HG02938 (cell line): ENCODE results near the gene NUSAP1.
A peak's percentile ranks its signal among the peaks of the same experiment; 100 is the strongest.
"Not testable (repeated sequence)": the region's sequence is repeated elsewhere in the genome, so short reads cannot be mapped to it uniquely, and the experiment has no call there.

Source experiments
- ATAC-seq: cut with Tn5 transposase; IDR thresholded peaks from one replicate; pipeline ENCODE4 v1.9.1; 2021; ENCODE audit warnings: mild to moderate bottlenecking, moderate library complexity; ENCODE audit not compliant: unreplicated experiment

The NUSAP1 gene, protein sequence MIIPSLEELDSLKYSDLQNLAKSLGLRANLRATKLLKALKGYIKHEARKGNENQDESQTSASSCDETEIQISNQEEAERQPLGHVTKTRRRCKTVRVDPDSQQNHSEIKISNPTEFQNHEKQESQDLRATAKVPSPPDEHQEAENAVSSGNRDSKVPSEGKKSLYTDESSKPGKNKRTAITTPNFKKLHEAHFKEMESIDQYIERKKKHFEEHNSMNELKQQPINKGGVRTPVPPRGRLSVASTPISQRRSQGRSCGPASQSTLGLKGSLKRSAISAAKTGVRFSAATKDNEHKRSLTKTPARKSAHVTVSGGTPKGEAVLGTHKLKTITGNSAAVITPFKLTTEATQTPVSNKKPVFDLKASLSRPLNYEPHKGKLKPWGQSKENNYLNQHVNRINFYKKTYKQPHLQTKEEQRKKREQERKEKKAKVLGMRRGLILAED

DNA sequence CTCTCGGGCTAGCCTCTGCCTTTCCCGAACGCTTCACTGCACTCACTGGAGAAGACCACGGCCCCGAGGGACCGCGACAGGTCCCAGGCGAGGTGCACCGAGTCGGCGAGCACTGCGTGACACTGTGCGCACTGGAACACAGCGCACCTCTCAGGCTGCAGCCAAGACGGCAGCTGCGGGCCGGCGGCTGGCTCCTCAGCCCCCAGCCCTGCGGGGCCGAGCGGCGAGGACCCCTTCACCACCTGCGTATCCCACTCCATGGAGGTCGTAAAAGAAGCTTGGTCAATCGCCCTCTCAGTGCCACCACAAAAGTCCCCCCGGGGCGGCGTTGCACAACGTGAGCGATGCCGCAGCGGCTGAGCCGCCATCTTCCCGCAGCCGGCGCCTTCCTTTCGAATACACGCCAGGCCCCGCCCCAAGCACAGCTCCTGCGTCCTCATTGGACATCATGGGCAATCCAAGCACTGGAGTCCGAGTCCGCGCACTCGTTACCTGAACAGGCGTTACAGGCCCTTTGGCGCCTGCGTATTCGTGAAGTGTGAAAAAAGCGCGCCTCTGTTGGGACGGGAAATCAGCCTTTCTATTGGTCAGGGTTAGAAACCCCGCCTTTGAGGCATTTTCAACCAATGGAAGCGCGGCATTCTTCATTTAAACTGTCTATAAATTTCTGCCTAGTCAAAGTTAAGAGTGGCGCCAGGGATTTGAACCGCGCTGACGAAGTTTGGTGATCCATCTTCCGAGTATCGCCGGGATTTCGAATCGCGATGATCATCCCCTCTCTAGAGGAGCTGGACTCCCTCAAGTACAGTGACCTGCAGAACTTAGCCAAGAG lies at the start of gene NUSAP1, which contains the start of gene OIP5:
NUSAP1 (plus strand) TSS at position 688 of the 832 bp plus-strand sequence; CDS start at position 765, 77 bp downstream.
OIP5 (minus strand) TSS at position 398 of the 832 bp plus-strand sequence; CDS start at position 368, 30 bp downstream.
- peak; percentile 88 for ATAC-seq

DNA sequence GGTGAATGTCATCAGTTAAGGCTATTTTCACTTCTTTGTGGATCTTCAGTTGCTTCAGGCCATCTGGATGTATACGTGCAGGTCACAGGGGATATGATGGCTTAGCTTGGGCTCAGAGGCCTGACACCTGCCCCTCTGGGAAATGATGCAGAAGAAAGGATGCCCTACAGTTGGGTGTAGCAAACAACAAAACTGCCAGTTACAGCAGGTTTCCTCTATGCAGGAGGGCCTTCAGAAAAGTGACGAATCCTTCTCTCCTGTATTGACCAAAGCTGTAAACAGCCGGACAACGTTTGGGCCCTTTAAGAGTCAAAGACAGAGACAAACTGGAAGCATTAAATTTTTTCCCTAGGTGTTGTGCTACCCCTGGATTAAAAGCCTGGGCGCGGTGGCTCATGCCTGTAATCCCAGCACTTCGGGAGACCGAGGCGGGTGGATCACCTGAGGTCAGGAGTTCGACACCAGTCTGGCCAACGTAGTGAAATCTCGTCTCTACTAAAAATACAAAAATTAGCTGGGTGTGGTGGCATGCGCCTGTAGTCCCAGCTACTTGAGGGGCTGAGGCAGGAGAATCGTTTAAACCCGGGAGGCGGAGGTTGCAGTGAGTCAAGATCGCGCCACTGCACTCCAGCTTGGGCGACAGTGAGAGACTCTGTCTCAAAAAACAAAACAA lies 49.6 kb upstream of the NUSAP1 start:
- not testable (repeated sequence) for ATAC-seq

DNA sequence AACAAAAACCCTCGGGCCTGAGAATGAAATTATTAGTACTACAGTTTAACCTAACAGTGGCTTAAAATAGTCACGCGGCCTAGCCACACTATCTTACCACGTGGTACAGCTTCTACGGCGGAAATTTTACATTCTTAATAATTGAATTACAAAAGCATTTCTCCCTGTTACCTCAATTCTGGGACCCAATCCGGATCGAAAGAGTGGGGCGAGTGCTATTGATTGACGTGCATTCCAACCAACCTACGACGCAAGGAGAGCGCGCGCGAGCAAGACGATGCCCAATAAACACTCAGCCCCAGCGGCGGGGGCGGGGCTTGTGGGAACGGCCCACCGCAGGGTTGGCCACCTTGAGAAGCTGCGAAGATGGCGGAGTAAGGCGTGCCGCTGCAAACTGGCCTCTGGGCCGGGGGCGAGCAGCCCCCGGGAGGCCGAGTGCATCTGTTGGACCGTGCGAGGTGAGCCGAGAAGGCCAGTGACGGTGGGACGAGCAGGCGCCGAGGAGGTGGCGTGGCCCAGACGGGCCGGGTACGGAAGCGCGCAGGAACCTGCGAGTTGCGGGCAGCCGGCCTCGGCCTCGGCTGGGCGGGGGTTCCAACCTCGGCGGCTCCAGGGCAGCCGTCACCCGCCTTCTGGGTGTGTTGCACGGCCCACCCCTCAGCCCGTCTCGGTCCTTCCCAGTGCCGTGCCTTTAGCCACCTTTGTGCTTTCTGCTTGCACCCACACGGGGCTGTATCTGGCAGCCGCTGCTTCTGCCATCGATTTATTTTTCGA lies 48.8 kb upstream of the NUSAP1 start:
- ATAC-seq = peak; percentile 95

DNA sequence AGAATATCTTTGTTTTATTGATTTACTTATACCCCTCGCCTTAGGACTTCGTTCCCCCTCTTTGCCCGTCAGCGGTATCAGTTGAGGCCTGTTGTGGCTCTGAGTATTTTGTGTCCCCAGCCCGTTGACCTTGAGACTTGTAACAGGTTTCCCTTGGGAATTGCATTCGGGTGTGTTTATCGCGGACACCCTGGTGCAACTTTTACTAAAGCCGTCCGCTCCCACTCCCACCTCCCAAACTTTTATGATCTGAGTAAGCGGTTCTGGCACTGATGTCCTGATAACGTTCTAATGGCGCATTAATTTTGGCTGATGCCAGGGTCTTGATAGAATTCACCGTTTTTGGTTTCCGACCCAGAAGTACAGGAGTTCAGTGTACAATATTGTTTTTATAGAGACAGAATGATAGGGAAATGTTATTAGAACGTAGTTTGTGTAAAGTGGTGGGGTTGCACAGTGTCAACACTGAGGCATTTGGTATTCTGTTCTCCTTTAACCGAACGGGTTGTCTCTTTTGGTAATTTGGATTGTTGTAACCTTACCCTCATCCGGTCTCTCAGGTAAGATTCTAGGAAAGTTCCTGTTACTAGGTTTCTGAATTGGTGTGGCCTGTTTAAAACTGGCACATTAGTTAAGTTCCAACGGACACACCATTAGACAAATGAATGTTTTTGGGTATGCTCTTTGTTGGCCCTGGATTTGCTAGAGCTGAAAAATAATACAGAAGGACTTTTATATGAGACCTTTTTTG lies 48.1 kb upstream of the NUSAP1 start:
- ATAC-seq = no peak

DNA sequence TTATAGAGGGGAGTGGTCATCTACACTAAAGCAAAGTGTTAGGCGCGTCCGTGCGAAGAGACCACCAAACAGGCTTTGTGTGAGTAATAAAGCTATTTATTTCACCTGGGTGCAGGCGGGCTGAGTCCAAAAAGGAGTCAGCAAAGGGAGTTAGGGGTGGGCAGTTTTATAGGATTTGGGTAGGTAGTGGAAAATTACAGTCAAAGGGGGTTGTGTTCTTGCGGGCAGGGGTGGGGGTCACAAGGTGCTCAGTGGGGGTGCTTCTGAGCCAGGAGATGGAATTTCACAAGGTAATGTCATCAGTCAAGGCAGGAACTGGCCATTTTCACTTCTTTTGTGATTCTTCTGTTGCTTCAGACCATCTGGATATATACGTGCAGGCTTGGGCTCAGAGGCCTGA lies 47.4 kb upstream of the NUSAP1 start:
- no peak for ATAC-seq

DNA sequence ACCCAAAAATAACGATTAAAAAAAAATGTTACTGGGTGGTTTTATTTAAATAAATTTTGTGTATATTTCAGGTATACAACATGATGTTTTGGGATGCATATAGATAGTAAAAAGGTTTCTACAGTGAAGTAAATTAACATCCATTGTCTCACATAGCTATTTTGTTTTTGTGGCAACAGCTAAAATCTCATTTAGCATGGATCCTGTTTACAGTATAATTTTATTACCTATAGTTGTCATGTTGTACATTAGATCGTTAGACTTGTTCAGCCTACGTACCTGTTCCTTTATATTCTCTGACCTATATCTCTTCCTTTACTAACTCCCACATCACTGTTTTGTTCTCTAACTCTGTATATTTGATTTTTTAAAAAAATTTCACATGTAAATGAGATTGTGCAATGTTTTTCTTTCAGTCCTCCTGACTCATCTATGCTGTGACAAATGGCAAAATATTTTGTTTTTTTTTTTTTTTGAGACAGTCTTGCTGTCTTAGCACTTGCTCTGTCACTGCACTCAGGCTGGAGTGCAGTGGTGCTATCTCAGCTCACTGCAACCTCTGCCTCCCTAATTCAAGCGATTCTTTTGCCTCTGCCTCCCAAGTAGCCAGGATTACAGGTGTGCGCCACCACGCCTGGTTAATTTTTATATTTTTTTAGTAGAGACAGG lies 45.9 kb upstream of the NUSAP1 start:
- no peak for ATAC-seq

DNA sequence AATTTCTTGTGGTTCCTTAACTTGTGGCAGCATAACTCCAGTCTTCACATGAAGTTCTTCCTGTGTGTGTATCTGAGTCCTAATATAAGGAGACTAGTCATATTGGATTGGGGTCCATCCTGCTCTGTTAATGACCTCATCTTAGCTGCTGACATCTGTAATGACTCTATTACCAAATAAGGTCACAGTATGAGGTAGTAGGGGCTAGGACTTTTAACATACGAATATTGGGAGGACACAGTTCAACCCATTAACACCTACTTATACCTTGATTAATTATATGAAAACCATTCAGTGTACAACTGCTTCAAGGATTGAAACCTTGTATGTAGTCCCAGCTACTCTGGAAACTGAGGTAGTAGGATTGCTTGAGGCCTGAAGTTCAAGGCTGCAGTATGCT lies 44.2 kb upstream of the NUSAP1 start:
- ATAC-seq = no peak

DNA sequence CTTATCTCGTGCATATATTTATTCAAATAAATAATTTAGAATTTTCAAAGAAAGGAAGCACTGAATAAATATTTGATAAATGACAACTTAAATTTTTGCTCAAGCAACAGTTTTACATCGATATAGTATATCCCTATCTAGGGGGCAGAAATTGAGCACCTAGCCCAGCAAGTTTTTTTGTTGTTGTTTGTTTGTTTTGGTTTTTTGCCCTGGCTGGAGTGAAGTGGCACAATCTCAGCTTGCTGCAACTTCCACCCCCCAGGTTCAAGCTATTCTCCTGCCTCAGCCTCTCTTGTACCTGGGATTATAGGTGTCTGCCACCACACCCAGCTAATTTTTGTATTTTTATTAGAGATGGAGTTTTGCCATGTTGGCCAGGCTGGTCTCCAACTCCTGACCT lies 42.7 kb upstream of the NUSAP1 start:
- no peak for ATAC-seq

DNA sequence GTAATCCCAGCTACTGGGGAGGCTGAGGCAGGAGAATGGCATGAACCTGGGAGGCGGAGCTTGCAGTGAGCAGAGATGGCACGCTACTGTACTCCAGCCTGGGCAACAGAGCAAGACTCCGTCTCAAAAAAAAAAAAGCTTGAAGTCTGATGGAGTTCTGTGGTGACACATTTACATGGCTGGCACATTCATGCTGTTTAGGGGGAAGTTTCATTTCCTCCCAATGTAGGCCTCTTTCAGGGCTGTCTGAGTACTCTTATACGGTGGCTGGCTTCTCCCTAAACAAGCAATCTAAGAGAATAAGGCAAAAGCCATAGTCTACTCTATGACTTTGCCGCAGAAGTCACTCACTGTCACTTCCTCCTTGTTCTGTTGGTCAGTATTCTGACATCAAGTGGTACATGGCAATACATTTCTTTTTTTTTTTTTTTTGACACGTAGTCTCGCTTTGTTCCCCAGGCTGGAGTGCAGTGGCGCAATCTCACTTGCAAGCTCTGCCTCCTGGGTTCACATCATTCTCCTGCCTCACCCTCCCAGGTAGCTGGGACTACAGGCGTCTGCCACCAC lies 41.5 kb upstream of the NUSAP1 start:
- peak; percentile 69 for ATAC-seq

DNA sequence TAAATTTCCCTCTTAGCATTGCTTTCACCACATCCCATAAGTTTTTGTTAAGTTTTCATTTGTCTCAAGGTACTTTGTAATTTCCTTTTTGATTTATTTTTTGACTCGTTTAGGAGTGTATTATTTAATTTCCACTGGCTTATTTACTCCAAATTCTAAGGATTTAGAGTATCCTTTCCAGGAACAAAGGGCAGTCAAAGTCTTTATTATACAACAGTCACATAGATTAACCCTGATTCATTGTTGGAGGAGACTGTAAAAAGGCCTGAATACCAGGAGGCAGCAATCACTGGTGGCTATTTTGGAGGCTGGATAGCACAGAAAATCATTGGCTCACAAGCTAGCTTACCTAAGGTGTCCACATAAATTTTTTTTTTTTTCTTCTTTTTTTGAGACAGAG lies 40.2 kb upstream of the NUSAP1 start:
- ATAC-seq = no peak

DNA sequence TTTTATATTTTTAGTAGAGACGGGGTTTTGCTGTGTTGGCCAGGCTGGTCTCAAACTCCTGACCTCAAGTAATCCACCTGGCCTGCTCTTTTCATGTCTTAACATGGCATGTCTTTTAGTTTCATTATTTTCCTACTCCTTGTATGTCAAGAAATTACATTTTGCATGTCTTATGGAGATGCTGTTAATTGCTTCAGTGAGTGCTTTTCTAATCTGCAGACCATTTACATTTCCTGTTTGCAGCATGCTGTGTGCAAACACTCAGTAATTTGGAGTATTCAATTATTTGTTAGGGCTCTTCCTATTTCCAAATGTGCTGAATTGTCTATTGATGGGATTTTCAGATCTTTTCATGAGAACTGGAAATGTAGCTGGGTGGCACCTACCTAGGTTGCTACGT lies 31.5 kb upstream of the NUSAP1 start:
- not testable (repeated sequence) for ATAC-seq

DNA sequence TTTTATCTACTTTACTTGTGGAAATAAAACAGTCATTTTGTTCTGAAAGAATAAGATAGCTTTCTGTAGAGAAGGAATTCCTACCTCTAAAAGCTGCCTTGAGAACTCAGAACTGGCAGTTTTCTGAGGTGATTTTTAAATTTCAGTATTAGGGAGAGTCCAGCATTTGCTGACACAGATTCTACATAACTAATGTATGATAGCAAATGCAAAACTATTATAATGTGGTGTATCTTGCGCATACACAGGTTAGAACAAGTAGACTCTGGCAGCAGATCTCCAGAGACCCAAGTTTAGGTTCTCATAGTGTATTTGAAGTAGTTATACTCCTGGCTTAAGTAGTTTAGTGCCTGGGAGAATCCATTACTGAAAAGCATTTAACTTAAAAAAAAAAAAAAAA lies 31.1 kb upstream of the NUSAP1 start:
- no peak for ATAC-seq

DNA sequence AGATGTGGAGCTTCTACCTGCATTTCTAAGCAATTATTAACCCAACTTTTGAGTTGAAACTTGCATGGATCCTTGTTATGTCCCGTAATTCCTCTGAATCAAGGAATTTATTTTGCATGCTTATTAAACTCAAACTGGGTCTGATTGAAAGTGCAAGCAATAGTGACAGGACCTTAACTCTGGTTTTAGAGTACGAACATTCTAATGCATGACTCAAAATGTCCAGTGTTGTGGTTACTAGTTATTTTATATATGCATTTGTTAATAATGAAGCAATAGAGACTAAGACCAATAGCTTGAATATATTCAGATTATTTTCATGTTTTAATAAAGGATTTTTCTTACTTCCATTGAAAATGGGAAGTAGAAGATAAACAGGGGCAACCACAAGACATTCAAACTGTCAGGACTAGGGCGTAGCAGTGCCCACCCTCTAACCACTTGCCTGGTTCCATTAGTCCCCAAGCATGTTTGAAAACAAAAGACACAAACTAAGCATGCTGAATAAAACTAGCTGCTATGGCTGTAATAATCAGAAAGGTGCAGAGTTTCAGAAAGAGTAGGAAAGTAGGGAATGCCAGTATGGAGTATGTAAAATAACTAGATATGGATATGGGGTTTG lies 28.4 kb upstream of the NUSAP1 start:
- no peak for ATAC-seq

DNA sequence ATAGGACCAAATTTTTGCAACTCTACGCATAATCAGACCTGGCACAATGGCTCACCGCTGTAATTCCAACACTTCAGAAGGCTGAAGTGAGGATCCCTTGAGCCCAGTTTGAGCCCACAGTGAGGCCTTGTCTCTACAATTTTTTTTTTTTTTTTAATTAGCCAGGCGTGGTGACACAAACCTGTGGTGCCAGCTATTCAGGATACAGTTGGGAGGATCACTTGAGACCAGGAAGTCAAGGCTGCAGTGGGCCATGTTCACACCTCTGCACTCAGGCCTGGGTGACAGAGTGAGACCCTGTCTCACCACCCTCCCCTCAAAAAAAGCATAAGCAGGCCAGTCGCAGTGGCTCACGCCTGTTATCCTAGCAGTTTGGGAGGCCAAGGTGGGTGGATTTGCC lies 25.0 kb upstream of the NUSAP1 start:
- no peak for ATAC-seq

DNA sequence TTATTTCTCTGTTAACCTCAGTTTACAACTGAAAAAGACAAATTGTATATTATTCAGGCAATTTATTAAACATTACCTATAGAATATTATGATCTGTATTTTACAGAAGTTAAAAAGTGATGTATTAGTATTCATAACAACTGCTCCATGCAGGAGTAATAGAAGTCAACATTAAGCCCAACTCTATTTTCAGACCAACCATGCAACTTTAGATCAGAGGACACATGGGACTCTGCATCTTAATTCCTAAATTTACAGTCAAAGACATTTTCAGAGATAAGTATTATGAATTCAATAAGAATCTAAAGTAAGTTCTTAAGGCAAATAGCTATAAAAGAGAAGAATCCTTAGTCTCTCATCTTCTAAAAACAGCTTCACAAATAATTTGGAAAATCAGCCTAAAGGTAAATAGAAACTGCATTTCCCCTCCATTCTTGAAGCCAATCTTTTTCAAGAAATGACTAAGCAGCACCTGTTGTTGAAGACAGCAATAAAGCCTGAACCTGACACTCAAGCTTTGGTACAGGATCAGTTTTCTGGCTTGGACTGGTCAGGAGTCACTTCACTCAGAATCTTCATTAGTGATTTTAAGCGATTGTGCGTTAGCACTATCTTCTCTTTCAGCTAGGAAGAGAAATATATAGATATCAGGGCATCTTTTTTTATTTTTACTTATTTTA lies 23.3 kb upstream of the NUSAP1 start:
- no peak for ATAC-seq

DNA sequence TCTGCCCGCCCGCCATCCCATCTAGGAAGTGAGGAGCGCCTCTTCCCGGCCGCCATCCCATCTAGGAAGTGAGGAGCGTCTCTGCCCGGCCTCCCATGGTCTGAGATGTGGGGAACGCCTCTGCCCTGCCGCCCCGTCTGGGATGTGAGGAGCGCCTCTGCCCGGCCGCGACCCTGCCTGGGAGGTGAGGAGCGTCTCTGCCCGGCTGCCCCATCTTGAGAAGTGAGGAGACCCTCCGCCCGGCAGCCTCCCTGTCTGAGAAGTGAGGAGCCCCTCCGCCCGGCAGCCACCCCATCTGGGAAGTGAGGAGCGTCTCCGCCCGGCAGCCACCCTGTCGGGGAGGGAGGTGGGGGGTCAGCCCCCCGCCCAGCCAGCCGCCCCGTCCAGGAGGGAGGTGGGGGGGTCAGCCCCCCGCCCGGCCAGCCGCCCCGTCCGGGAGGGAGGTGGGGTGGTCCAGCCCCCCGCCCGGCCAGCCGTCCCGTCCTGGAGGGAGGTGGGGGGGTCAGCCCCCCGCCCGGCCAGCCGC lies 11.8 kb upstream of the NUSAP1 start:
- not testable (repeated sequence) for ATAC-seq

DNA sequence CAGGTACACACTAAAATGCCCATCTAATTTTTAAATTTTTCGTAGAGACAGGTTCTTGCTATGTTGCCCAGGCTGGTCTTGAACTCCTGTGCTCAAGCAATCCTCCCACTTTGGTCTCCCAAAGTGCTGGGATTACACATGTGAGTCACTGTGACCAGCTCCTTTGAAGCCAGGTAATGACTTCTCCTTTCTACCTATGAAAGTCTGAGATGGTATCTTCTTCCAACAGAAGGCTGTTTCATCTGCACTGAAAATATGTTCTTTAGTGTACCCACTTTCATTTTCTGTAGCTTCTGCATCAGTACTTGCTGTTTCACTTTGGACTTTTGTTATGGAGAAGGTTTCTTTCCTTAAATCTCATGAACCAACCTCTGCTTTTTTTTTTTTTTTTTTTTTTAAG lies 9.1 kb upstream of the NUSAP1 start:
- no peak for ATAC-seq

DNA sequence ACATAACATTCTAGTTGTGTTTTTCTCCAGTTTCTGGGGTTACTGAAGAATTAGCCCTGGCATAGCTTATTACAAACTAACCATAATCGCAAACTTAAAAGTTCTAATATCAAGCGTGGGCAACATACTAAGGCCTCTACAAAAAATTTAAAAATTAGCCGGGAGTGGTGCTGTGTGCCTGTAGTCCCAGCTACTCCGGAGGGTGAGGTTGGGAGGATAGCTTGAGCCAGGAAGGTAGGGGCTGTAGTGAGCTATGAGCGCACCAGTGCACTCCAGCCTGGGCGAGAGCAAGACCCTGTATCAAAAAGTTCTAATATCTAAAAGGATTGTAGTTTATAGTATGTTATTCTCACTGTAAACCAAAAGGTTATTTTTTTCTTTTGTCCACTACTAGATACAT lies 1.4 kb upstream of the NUSAP1 start:
- no peak for ATAC-seq
